Hepatocyte (in vitro differentiated cells): ENCODE measurements around the gene MYZAP.

Experiments
- CTCF ChIP-seq: fragments of 200-600 bp; sonication (generic); IDR thresholded peaks from 2 replicates; pipeline ENCODE4 v1.5.1; 2016; ENCODE audit warnings: antibody characterized with exemption, mild to moderate bottlenecking; ENCODE audit not compliant: poor library complexity
- EZH2phosphoT487 ChIP-seq: fragments of 200-600 bp; sonication (generic); IDR thresholded peaks from one replicate; pipeline ENCODE4 v1.6.1; 2018; ENCODE audit warnings: antibody characterized with exemption, mild to moderate bottlenecking, low read depth, moderate library complexity; ENCODE audit not compliant: unreplicated experiment, severe bottlenecking

GRCh38 chr15:57618325-57618724, 26.6 kb downstream of the MYZAP start:
- TF ChIP-seq CTCF (no peak), EZH2phosphoT487 (no peak)
